SK-N-SH (cell line): ENCODE measurements around the gene VAMP8. TPM values are rescaled to one million over a fixed set of nuclear protein-coding genes. Genes with fewer than 3 reads are reported as not detected.

Experiments
- CTCF ChIA-PET: fragments of 300-600, 350-600 bp; formaldehyde crosslinking; extraction: SDS; loops from one replicate; lab custom pipeline; 2021; lab: Yijun Ruan, JAX
- POLR2A ChIA-PET: fragments of 350-600 bp; sonication (Branson Sonifier 250); formaldehyde crosslinking; extraction: SDS; loops from one replicate; lab custom pipeline; 2020; ENCODE audit warnings: antibody characterized with exemption, inconsistent platforms; lab: Yijun Ruan, JAX
- DNase-seq: peaks from one replicate; pipeline ENCODE4 v3.0.0; 2012
- H2AFZ ChIP-seq: fragments of 200-600 bp; sonication (generic); 2 replicates; pipeline ENCODE4 v1.8.1; 2016; ENCODE audit warnings: antibody characterized with exemption, mild to moderate bottlenecking, low read depth
- H3F3A ChIP-seq: fragments of 200-600 bp; sonication (generic); replicated peaks from 2 replicates; pipeline ENCODE3; 2016; ENCODE audit warnings: antibody characterized with exemption, mild to moderate bottlenecking; ENCODE audit not compliant: insufficient read depth
- H3K27ac ChIP-seq, 2 experiments: fragments of 200-500 bp in 1 of 2; fragments of 200-600 bp in 1 of 2; sonication (Bioruptor generic) in 1 of 2; sonication (generic), shearing (Covaris generic) in 1 of 2; 2 replicates each; pipeline versions ENCODE4 v1.5.1 to v1.6.1; 2014 to 2016; ENCODE audit warnings: low read depth in 2 of 2, inconsistent platforms in 1 of 2, low read length in 1 of 2, mild to moderate bottlenecking in 1 of 2, mixed read lengths in 1 of 2
- H3K27me3 ChIP-seq: fragments of 200-600 bp; sonication (generic), shearing (Covaris generic); 2 replicates; pipeline ENCODE4 v1.6.1; 2016; ENCODE audit warnings: mixed run types; ENCODE audit not compliant: insufficient read depth
- H3K36me3 ChIP-seq, 2 experiments: fragments of 200-500 bp in 1 of 2; fragments of 200-600 bp in 1 of 2; sonication (Bioruptor generic) in 1 of 2; sonication (generic) in 1 of 2; replicated peaks in 1 of 2; 2 replicates each; pipeline versions ENCODE3 to v1.5.1; 2014 to 2016; ENCODE audit warnings: low read length in 1 of 2, mild to moderate bottlenecking in 1 of 2; ENCODE audit not compliant: insufficient read depth in 2 of 2, control insufficient read depth in 1 of 2
- H3K4me1 ChIP-seq, 2 experiments: fragments of 200-500 bp in 1 of 2; fragments of 200-600 bp in 1 of 2; sonication (Bioruptor generic) in 1 of 2; sonication (generic), shearing (Covaris generic) in 1 of 2; 2 replicates each; pipeline versions ENCODE4 v1.5.1 to v1.6.1; 2014 to 2016; ENCODE audit warnings: low read depth in 1 of 2, low read length in 1 of 2, mixed run types in 1 of 2; ENCODE audit not compliant: insufficient read depth in 2 of 2, control insufficient read depth in 1 of 2
- H3K4me2 ChIP-seq: fragments of 200-600 bp; sonication (generic), shearing (Covaris generic); 2 replicates; pipeline ENCODE4 v1.6.1; 2017; ENCODE audit warnings: mixed run types
- H3K4me3 ChIP-seq, 2 experiments: fragments of 200-500 bp in 1 of 2; fragments of 200-600 bp in 1 of 2; sonication (Bioruptor generic) in 1 of 2; sonication (generic), shearing (Covaris generic) in 1 of 2; 2 replicates each; pipeline versions ENCODE4 v1.5.1 to v1.8.1; 2014 to 2016; ENCODE audit warnings: low read depth in 2 of 2, inconsistent platforms in 1 of 2, low read length in 1 of 2, mild to moderate bottlenecking in 1 of 2, mixed read lengths in 1 of 2, moderate library complexity in 1 of 2
- H3K79me2 ChIP-seq: fragments of 200-600 bp; sonication (generic); 2 replicates; pipeline ENCODE4 v1.8.1; 2017; ENCODE audit warnings: mild to moderate bottlenecking; ENCODE audit not compliant: insufficient read depth
- H3K9ac ChIP-seq: fragments of 200-600 bp; sonication (generic); 2 replicates; pipeline ENCODE4 v1.6.1; 2017; ENCODE audit warnings: mixed run types
- H3K9me2 ChIP-seq: fragments of 200-600 bp; sonication (generic); 2 replicates; pipeline ENCODE4 v1.6.1; 2017; ENCODE audit warnings: mixed run types
- H3K9me3 ChIP-seq: fragments of 200-600 bp; sonication (generic); 2 replicates; pipeline ENCODE4 v1.6.1; 2017; ENCODE audit warnings: mixed run types, mild to moderate bottlenecking, moderate library complexity
- H4K20me1 ChIP-seq: fragments of 200-600 bp; sonication (generic); 2 replicates; pipeline ENCODE4 v1.6.1; 2017; ENCODE audit warnings: mild to moderate bottlenecking, mixed run types; ENCODE audit not compliant: insufficient read depth
- CHD2 ChIP-seq: fragments of 150-350 bp; IDR thresholded peaks from 2 replicates; pipeline ENCODE4 v1.6.1; 2018; ENCODE audit warnings: low read length; ENCODE audit not compliant: partially characterized antibody
- CTCF ChIP-seq: fragments of 200-600 bp; sonication (generic); IDR thresholded peaks from 2 replicates; pipeline ENCODE4 v1.6.1; 2017; ENCODE audit warnings: antibody characterized with exemption, mild to moderate bottlenecking, moderate library complexity
- ELF1 ChIP-seq: IDR thresholded peaks from 2 replicates; pipeline ENCODE4 v1.4.0; 2012
- JUND ChIP-seq: IDR thresholded peaks from 2 replicates; pipeline ENCODE4 v1.4.0; 2012
- MEF2A ChIP-seq: IDR thresholded peaks from 2 replicates; pipeline ENCODE4 v1.4.0; 2012; ENCODE audit warnings: low read depth, borderline replicate concordance
- RAD21 ChIP-seq: IDR thresholded peaks from 2 replicates; pipeline ENCODE4 v1.6.1; 2012; ENCODE audit warnings: mild to moderate bottlenecking, low read length
- REST ChIP-seq: IDR thresholded peaks from 2 replicates; pipeline ENCODE4 v1.6.1; 2012; ENCODE audit warnings: mild to moderate bottlenecking, low read depth, low read length, moderate library complexity
- RFX5 ChIP-seq: IDR thresholded peaks from 2 replicates; pipeline ENCODE4 v1.6.1; 2012; ENCODE audit warnings: mild to moderate bottlenecking, improper control_type of control experiment, low read length
- RXRA ChIP-seq: IDR thresholded peaks from 2 replicates; pipeline ENCODE4 v1.4.0; 2012; ENCODE audit warnings: low read depth, mild to moderate bottlenecking, borderline replicate concordance
- SMC3 ChIP-seq: IDR thresholded peaks from 2 replicates; pipeline ENCODE4 v1.6.1; 2012; ENCODE audit warnings: low read depth, low read length, improper control_type of control experiment
- TAF1 ChIP-seq: IDR thresholded peaks from 2 replicates; pipeline ENCODE4 v1.6.1; 2012; ENCODE audit warnings: low read depth, mild to moderate bottlenecking, low read length, moderate library complexity, borderline replicate concordance
- TEAD4 ChIP-seq: IDR thresholded peaks from 2 replicates; pipeline ENCODE4 v1.4.0; 2012; ENCODE audit warnings: mild to moderate bottlenecking, borderline replicate concordance; ENCODE audit not compliant: insufficient read depth
- YY1 ChIP-seq: IDR thresholded peaks from 2 replicates; pipeline ENCODE4 v1.4.0; 2012; ENCODE audit warnings: low read depth, mild to moderate bottlenecking
- ZBTB33 ChIP-seq: IDR thresholded peaks from 2 replicates; pipeline ENCODE4 v1.4.0; 2012; ENCODE audit warnings: low read depth, borderline replicate concordance
- WGBS: methylation state at CpG from one replicate; pipeline ENCODE4 v1.1.6; 2017; ENCODE audit warnings: low lambda C conversion rate; 5-methylcytosine and 5-hydroxymethylcytosine counted together
- polyA plus RNA-seq, 3 experiments: library from polyadenylated mRNA; depleted of rRNA; stranded (reverse); fragments of >200 nt; gene quantifications; 2 replicates each; pipeline ENCODE4 v1.2.3, GENCODE V29; 2012
- TF ChIP-seq, protein P1 (sequence below): IDR thresholded peaks from 2 replicates; pipeline ENCODE4 v1.4.0; 2012; ENCODE audit warnings: low read depth

VAMP8 gene
- polyA plus RNA-seq, 1 of the 3 experiments (the other 2 are of a cell fraction) = 0.72 TPM

DNA sequence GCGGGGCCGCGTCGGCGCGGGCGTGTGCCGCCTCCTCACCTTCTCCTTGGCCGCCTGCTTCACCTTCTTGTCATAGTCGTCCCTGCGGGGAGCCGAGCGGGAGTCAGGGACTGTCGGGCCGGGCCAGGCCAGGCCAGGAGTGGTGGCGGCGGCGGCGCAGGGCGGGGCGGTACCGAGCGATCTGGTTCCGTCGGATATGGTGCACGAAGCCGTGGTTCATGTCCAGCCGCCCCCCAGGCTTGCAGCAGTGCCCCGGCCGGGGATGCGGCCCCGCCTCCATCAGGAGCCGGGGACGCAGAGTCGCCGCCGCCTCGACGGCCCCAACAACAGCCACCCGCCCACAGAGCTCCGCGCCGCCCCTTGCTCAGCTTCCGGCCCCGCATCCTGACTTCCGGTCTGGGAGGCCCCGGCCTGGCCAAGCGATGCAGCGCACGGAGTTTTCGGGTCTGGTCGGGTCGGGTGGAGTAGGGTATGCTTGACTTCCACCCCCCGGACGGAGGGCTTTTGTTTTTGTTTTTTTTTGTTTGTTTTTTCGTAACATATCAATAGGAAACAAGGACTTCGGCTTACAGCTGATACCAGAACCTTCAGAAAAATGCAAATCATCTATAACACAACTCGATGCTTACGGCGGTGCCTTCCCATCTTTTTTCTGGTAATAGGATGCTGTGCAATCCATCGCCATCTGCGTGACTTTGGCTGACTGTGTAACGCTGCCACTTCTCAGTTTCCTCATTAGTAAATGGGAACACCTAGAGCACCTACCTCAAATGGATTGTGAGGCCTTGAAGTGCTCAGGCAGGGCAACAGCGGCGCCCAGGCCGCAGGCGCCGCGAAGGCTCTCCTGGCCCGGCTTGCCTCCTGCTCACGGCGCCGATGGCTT lies 34.6 kb downstream of the VAMP8 start, which contains the start of gene C2orf68 (continued):
- TF ChIP-seq REST (peak; percentile 12; the same call in 1 of the 2 replicates), ZBTB33 (peak; percentile 48; the same call in 1 of the 2 replicates), CTCF (no peak)
- TF ChIP-seq, all 33 proteins: peak for 13

DNA sequence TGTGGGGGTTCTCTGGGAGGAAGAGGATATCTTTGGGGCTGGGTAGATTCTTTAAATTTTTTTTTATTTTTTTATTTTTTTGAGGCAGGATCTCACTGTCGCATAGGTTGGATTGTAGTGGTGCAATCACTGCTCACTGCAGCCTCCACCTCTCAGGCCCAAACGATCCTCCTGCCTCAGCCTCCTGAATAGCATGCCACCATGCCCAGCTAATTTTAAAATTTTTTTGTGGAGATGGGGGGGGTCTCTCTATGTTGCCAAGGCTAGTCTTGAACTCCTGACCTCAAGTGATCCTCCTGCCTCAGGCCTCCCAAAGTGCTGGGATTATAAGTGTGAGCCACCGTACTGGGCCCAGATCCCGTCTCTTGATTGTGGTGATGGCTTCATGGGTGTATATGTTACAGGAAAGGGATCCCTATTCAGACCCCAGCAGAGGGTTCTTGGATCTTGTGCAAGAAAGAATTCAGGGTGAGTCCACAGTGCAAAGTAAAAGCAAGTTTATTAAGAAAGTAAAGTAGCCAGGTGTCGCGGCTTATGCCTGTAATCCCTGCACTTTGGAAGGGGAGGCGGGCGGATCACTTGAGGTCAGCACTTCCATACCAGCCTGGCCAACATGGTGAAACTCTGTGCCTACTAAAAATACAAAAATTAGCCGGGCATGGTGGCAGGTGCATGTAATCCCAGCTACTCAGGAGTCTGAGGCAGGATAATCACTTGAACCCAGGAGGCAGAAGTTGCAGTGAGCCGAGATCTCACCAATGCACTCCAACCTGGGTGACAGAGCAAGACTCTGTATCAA lies 36.5 kb downstream of the VAMP8 start:
- ChIA-PET CTCF (interaction anchor here (1.2 kb wide), 1 partner anchor 24 kb away, joined by 4 read pairs; no protein-coding TSS in a partner anchor), POLR2A (interaction anchor here (0.7 kb wide), 1 partner anchor 149 kb away, joined by 3 read pairs; no protein-coding TSS in a partner anchor)
- H3K9me3 ChIP-seq = no peaks in the 10 kb centered on the region
- no peak overlapping the region for H2AFZ ChIP-seq
- no peak overlapping the region for H3K4me3 ChIP-seq
- peaks cover 5 to 8% of the 10 kb centered on the region in 2 experiments for H3K36me3 ChIP-seq
- WGBS = 94% methylated on average over 10 of the region's 10 CpGs
- H3K27me3 ChIP-seq = no peaks in the 10 kb centered on the region
- H4K20me1 ChIP-seq = peaks cover 15% of the 10 kb centered on the region
- no peaks in the 10 kb centered on the region for H3K9me2 ChIP-seq
- no peak for DNase-seq
- H3K27ac ChIP-seq = no peak overlapping the region
- peaks cover 9 to 17% of the 10 kb centered on the region in 2 experiments; a peak in 3 of 4 replicates for H3K4me1 ChIP-seq
- H3K4me2 ChIP-seq = no peak overlapping the region
- H3K79me2 ChIP-seq = peaks cover 80% of the 10 kb centered on the region
- TF ChIP-seq ELF1 (no peak), CHD2 (no peak), RAD21 (no peak), RFX5 (no peak), YY1 (no peak), TAF1 (no peak), RXRA (no peak), SMC3 (no peak), ZBTB33 (no peak), TEAD4 (no peak), MEF2A (no peak), JUND (no peak)
- TF ChIP-seq, protein P1, sequence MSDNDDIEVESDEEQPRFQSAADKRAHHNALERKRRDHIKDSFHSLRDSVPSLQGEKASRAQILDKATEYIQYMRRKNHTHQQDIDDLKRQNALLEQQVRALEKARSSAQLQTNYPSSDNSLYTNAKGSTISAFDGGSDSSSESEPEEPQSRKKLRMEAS = no peak
- H3K9ac ChIP-seq = no peak overlapping the region
- H3F3A ChIP-seq = peaks cover 22% of the 10 kb centered on the region
